Smooth muscle cell (in vitro differentiated cells): ENCODE results near the gene PRSS22. TPM values are rescaled to one million over a fixed set of nuclear protein-coding genes. Genes with fewer than 3 reads are reported as not detected.

Experiments
- DNase-seq: peaks from one replicate; lab custom pipeline; 2025; ENCODE audit not compliant: unreplicated experiment; lab: John Stamatoyannopoulos, UW
- H2AFZ ChIP-seq: fragments of 200-600 bp; sonication (generic); 2 replicates; pipeline ENCODE4 v1.6.0; 2016; ENCODE audit warnings: antibody characterized with exemption, low read depth, mild to moderate bottlenecking
- H3F3A ChIP-seq: fragments of 200-600 bp; sonication (generic); 2 replicates; pipeline ENCODE4 v1.6.0; 2017; ENCODE audit warnings: antibody characterized with exemption, low read depth
- H3K27ac ChIP-seq: fragments of 200-600 bp; sonication (generic); 2 replicates; pipeline ENCODE4 v1.5.1; 2016; ENCODE audit warnings: low read depth, mild to moderate bottlenecking
- H3K27me3 ChIP-seq: fragments of 200-600 bp; sonication (generic); 2 replicates; pipeline ENCODE4 v1.6.1; 2016; ENCODE audit warnings: low read depth, mild to moderate bottlenecking
- H3K36me3 ChIP-seq: fragments of 200-600 bp; sonication (generic); 2 replicates; pipeline ENCODE4 v1.5.1; 2016; ENCODE audit warnings: low read depth
- H3K4me1 ChIP-seq: fragments of 200-600 bp; sonication (generic); 2 replicates; pipeline ENCODE4 v1.5.1; 2016; ENCODE audit warnings: low read depth
- H3K4me2 ChIP-seq: fragments of 200-600 bp; sonication (generic); 2 replicates; pipeline ENCODE4 v1.6.0; 2016; ENCODE audit warnings: mild to moderate bottlenecking
- H3K4me3 ChIP-seq: fragments of 200-600 bp; sonication (generic); 2 replicates; pipeline ENCODE4 v1.5.1; 2016; ENCODE audit warnings: mild to moderate bottlenecking
- H3K79me2 ChIP-seq: fragments of 200-600 bp; sonication (generic); 2 replicates; pipeline ENCODE4 v1.6.0; 2016; ENCODE audit warnings: low read depth, mild to moderate bottlenecking
- H3K9ac ChIP-seq: fragments of 200-600 bp; sonication (generic); 2 replicates; pipeline ENCODE4 v1.6.0; 2016; ENCODE audit warnings: low read depth
- H3K9me3 ChIP-seq: fragments of 200-600 bp; sonication (generic); replicated peaks from 2 replicates; pipeline ENCODE4 v1.5.1; 2016; ENCODE audit warnings: low read depth
- H4K20me1 ChIP-seq: fragments of 200-600 bp; sonication (generic); 2 replicates; pipeline ENCODE4 v1.6.0; 2016; ENCODE audit warnings: low read depth
- WGBS: methylation state at CpG from one replicate; pipeline ENCODE4 v1.1.7; 2016; ENCODE audit warnings: low lambda C conversion rate; 5-methylcytosine and 5-hydroxymethylcytosine counted together
- polyA plus RNA-seq: library from polyadenylated mRNA; unstranded; fragments of >200 nt; fragmentation: Nextera tagmentation; extraction: Ambion mirVana; gene quantifications from 2 replicates; pipeline ENCODE4 v1.2.1, GENCODE V29; 2016
- total RNA-seq: library from RNA; depleted of rRNA; stranded (reverse); fragments of >200 nt; gene quantifications from 2 replicates; pipeline ENCODE4 v1.2.3, GENCODE V29; 2014
- TF ChIP-seq, protein P1 (sequence below): fragments of 200-600 bp; sonication (generic); IDR thresholded peaks from 2 replicates; pipeline ENCODE4 v1.5.1; 2017; ENCODE audit warnings: borderline replicate concordance, mild to moderate bottlenecking, antibody characterized with exemption; ENCODE audit not compliant: insufficient read depth, poor library complexity, severe bottlenecking

Gene PRSS22
- total and polyA plus RNA-seq, 2 experiments from 2014 or later = 0.79 to 2.2 TPM

DNA sequence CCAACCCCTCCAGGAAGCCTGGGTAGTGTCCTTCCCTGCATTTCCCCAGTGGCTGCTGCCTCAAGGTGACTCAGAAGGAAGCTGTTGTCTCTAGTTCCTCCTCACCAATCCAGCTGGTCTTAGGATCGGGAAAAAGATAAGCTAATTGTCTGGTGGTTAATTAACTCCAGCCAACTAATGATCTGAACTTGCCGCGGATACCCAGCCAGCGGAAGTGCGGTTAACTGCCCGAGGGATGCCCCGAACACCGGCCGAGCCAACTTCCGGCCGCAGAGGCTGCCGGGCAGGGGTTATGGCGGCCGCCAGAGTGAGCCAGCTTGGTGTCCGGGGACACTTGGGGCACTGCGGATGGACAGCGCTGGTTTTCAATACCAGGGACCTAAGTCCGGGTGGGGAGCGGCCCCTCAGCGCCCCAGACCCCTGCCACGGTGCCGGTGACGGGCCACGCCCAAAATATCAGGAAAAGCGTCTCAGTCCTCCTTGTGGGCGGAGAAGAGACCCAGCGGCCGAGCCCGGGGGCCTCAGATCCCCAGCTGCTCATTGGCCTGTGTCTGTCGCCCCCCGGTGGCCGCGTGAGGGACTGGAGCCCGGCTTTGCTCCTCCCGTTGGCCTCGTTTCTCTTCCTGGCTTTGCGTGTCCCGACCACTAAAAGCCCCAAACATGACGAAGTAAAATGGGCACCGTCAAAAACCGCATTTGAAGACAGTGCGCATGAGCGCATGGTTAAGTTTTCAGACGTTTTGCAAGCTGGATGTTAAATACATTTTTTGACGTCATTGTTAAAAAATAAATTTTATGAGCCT lies 10.2 kb upstream of the PRSS22 start:
- Histone ChIP-seq H3K4me3 (peak overlapping the region; percentile 59), H3K79me2 (no peaks in the 10 kb centered on the region), H2AFZ (peak overlapping the region; percentile 91), H3K4me2 (peak overlapping the region; percentile 86), H3K27me3 (peaks cover 29% of the 10 kb centered on the region), H4K20me1 (no peaks in the 10 kb centered on the region), H3K27ac (peak overlapping the region; percentile 81), H3F3A (peaks cover 4% of the 10 kb centered on the region), H3K36me3 (no peaks in the 10 kb centered on the region), H3K9me3 (no peaks in the 10 kb centered on the region), H3K4me1 (peaks cover 7% of the 10 kb centered on the region), H3K9ac (peak overlapping the region; percentile 64)
- TF ChIP-seq, protein P1, sequence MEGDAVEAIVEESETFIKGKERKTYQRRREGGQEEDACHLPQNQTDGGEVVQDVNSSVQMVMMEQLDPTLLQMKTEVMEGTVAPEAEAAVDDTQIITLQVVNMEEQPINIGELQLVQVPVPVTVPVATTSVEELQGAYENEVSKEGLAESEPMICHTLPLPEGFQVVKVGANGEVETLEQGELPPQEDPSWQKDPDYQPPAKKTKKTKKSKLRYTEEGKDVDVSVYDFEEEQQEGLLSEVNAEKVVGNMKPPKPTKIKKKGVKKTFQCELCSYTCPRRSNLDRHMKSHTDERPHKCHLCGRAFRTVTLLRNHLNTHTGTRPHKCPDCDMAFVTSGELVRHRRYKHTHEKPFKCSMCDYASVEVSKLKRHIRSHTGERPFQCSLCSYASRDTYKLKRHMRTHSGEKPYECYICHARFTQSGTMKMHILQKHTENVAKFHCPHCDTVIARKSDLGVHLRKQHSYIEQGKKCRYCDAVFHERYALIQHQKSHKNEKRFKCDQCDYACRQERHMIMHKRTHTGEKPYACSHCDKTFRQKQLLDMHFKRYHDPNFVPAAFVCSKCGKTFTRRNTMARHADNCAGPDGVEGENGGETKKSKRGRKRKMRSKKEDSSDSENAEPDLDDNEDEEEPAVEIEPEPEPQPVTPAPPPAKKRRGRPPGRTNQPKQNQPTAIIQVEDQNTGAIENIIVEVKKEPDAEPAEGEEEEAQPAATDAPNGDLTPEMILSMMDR = peak; percentile 91
- WGBS = under 1% methylated on average over 45 of the region's 45 CpGs
- DNase-seq = peak; percentile 91

DNA sequence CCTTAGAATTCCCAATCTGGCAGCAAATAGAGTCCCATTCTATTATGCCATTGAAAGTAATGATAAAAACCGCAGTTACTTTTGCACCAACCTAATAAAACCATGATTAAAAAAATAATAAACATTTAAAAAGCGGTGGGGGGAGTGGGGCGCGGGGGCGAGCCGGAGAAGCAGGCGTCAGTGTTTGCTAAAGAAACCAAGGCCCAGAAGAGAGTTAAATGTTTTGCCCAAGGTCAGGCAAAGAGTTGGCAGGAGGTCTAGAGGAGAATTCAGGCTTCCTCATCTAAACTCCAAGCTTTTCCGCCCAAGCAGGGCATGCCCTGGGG lies 9.7 kb upstream of the PRSS22 start:
- peaks cover 4% of the 10 kb centered on the region for H3F3A ChIP-seq
- no peaks in the 10 kb centered on the region for H4K20me1 ChIP-seq
- TF ChIP-seq, protein P1 = no peak
- peak overlapping the region; percentile 81 for H3K27ac ChIP-seq
- peak overlapping the region; percentile 64 for H3K9ac ChIP-seq
- WGBS = 76% methylated on average over 8 of the region's 8 CpGs
- peaks cover 7% of the 10 kb centered on the region for H3K4me1 ChIP-seq
- H3K36me3 ChIP-seq = no peaks in the 10 kb centered on the region
- H3K9me3 ChIP-seq = no peaks in the 10 kb centered on the region
- H2AFZ ChIP-seq = peak overlapping the region; percentile 91
- peak overlapping the region; percentile 59 for H3K4me3 ChIP-seq
- H3K27me3 ChIP-seq = peaks cover 29% of the 10 kb centered on the region
- H3K4me2 ChIP-seq = peak overlapping the region; percentile 86
- DNase-seq = no peak
- H3K79me2 ChIP-seq = no peaks in the 10 kb centered on the region

DNA sequence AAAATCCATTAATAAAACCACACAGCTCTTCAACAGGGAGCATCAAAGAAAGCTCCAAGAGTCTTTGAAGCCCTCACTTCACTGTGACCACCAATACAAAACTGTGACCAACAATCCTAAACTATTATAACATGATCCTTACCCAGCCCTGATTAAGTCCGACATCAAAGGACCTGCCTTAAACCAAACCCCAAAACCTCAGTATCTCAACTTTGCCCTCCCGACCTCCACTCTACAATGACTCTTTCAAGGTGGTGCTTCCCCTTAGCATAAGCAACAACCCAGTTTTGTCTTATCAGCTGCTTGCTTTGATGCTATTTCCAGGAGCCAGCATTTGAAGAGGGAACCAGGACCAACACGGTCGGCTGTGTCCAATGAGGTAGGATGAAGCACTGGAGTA lies 8.5 kb upstream of the PRSS22 start:
- 83% methylated on average over 4 of the region's 4 CpGs for WGBS
- TF ChIP-seq, protein P1 = no peak

DNA sequence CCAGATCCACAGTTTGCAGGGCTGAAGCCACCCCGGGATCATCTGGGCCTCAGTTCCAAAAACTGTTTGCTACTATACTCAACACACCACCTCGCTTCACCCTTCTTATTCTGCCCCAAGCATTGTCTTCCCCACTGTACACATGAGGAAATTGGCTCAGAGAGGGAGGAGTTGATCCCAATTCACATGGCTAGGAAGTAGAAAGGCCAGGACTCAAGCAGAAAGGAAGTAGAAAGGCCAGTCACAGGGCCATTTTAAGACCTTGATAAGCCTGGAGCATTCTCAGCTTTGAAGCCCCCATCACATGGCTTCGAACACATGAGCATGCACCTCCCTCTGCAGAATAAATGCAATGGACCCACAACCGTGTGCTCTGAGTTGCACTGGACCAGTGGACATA lies 7.7 kb upstream of the PRSS22 start:
- TF ChIP-seq, protein P1 = no peak
- Histone ChIP-seq H3K4me3 (no peak overlapping the region), H3K27me3 (peaks cover 25% of the 10 kb centered on the region), H3K4me1 (peaks cover 7% of the 10 kb centered on the region), H3K9ac (no peak overlapping the region), H4K20me1 (no peaks in the 10 kb centered on the region), H3K27ac (no peak overlapping the region), H3K9me3 (no peaks in the 10 kb centered on the region), H3K4me2 (no peak overlapping the region), H2AFZ (no peak overlapping the region), H3K36me3 (no peaks in the 10 kb centered on the region), H3K79me2 (no peaks in the 10 kb centered on the region), H3F3A (peaks cover 4% of the 10 kb centered on the region)
- no peak for DNase-seq
- 74% methylated on average over 4 of the region's 4 CpGs for WGBS

More for the DNA sequence above, 8.5 kb upstream of the PRSS22 start:
- H3F3A ChIP-seq = peaks cover 4% of the 10 kb centered on the region
- DNase-seq = no peak
- peaks cover 7% of the 10 kb centered on the region for H3K4me1 ChIP-seq
- no peak overlapping the region for H3K27ac ChIP-seq
- no peak overlapping the region for H3K9ac ChIP-seq
- H4K20me1 ChIP-seq = no peaks in the 10 kb centered on the region
- no peaks in the 10 kb centered on the region for H3K9me3 ChIP-seq
- H3K4me3 ChIP-seq = no peak overlapping the region
- H3K27me3 ChIP-seq = peaks cover 29% of the 10 kb centered on the region
- no peak overlapping the region for H2AFZ ChIP-seq
- no peak overlapping the region for H3K4me2 ChIP-seq
- no peaks in the 10 kb centered on the region for H3K79me2 ChIP-seq
- no peaks in the 10 kb centered on the region for H3K36me3 ChIP-seq
